ENCODE results near the gene XYLT1.

The XYLT1 gene

GRCh38 chr16:17357307-17358062 lies 113.3 kb downstream of the XYLT1 start:
- DNase-seq (ENCODE audit: low read depth in 2 of 2) = no peak

- no peak for DNase-seq (ENCODE audit: low read depth in 2 of 2)
Observed at GRCh38 chr16:17356243-17356933, 114.4 kb downstream of the XYLT1 start.

- no peak for DNase-seq (ENCODE audit: low read depth in 2 of 2)
Observed at GRCh38 chr16:17354685-17355084, 116.1 kb downstream of the XYLT1 start.

GRCh38 chr16:17354141-17354601 lies 116.6 kb downstream of the XYLT1 start:
- DNase-seq (ENCODE audit: low read depth in 2 of 2) = no peak

- DNase-seq (ENCODE audit: low read depth in 2 of 2) = no peak
Observed at GRCh38 chr16:17353561-17353960, 117.2 kb downstream of the XYLT1 start.

- DNase-seq (ENCODE audit: low read depth in 2 of 2) = no peak
Observed at GRCh38 chr16:17351441-17352035, 119.2 kb downstream of the XYLT1 start.

- no peak for DNase-seq (ENCODE audit: low read depth in 2 of 2)
Observed at GRCh38 chr16:17350207-17350606, 120.6 kb downstream of the XYLT1 start.

- DNase-seq (ENCODE audit: low read depth in 2 of 2) = no peak
Observed at GRCh38 chr16:17348826-17349225, 121.9 kb downstream of the XYLT1 start.

- DNase-seq (ENCODE audit: low read depth in 2 of 2) = no peak
Observed at GRCh38 chr16:17348042-17348783, 122.5 kb downstream of the XYLT1 start.

GRCh38 chr16:17347624-17348023 lies 123.1 kb downstream of the XYLT1 start:
- no peak for DNase-seq (ENCODE audit: low read depth in 2 of 2)

GRCh38 chr16:17346621-17347569 lies 123.9 kb downstream of the XYLT1 start:
- DNase-seq (ENCODE audit: low read depth in 2 of 2) = no peak

GRCh38 chr16:17345043-17345442 lies 125.7 kb downstream of the XYLT1 start:
- no peak for DNase-seq (ENCODE audit: low read depth in 2 of 2)

- DNase-seq (ENCODE audit: low read depth in 2 of 2) = no peak
Observed at GRCh38 chr16:17343728-17344127, 127.0 kb downstream of the XYLT1 start.

GRCh38 chr16:17343028-17343427 lies 127.7 kb downstream of the XYLT1 start:
- DNase-seq (ENCODE audit: low read depth in 2 of 2) = no peak

- no peak for DNase-seq (ENCODE audit: low read depth in 2 of 2)
Observed at GRCh38 chr16:17342031-17342430, 128.7 kb downstream of the XYLT1 start.

- DNase-seq (ENCODE audit: low read depth in 2 of 2) = no peak
Observed at GRCh38 chr16:17340804-17341203, 130.0 kb downstream of the XYLT1 start.

GRCh38 chr16:17339764-17340541 lies 130.8 kb downstream of the XYLT1 start:
- no peak for DNase-seq (ENCODE audit: low read depth in 2 of 2)

- DNase-seq (ENCODE audit: low read depth in 2 of 2) = no peak
Observed at GRCh38 chr16:17338244-17338643, 132.5 kb downstream of the XYLT1 start.

GRCh38 chr16:17336530-17336900 lies 134.2 kb downstream of the XYLT1 start:
- no peak for DNase-seq (ENCODE audit: low read depth in 2 of 2)

GRCh38 chr16:17335826-17336529 lies 134.8 kb downstream of the XYLT1 start:
- no peak for DNase-seq (ENCODE audit: low read depth in 2 of 2)
